PC-9 (cell line): ENCODE results near the gene RNASE1.

Experiments used
- CTCF ChIP-seq: fragments of 200-600 bp; sonication (generic); conservative IDR thresholded peaks from 2 replicates; pipeline ENCODE4 v1.6.1; 2017; ENCODE audit warnings: mixed run types, antibody characterized with exemption, mild to moderate bottlenecking, moderate library complexity
- EZH2 ChIP-seq: fragments of 200-600 bp; sonication (generic); IDR thresholded peaks from 2 replicates; pipeline ENCODE4 v1.8.0; 2017; ENCODE audit warnings: antibody characterized with exemption, low read depth

- TF ChIP-seq EZH2 (no peak), CTCF (no peak)
Observed at GRCh38 chr14:20820063-20820904, 17.6 kb upstream of the RNASE1 start.
